GM20000 (cell line): Measurements from ENCODE around the gene ABHD6.

Source experiments
- DNase-seq: peaks from one replicate; pipeline ENCODE4 v3.0.0; 2012; ENCODE audit warnings: low spot score
- CTCF ChIP-seq: IDR thresholded peaks from 2 replicates; pipeline ENCODE4 v1.5.1; 2012; ENCODE audit warnings: mild to moderate bottlenecking, control low read depth; ENCODE audit errors: extremely low read depth, missing control alignments

ABHD6 gene

GRCh38 chr3:58296843-58297242, 59.3 kb downstream of the ABHD6 start:
- TF ChIP-seq CTCF = no peak
- DNase-seq = no peak

- no peak for DNase-seq
- TF ChIP-seq CTCF = no peak
Observed at GRCh38 chr3:58298190-58298589, 60.6 kb downstream of the ABHD6 start.

GRCh38 chr3:58299075-58299474, 61.5 kb downstream of the ABHD6 start:
- no peak for TF ChIP-seq CTCF
- DNase-seq = no peak

- TF ChIP-seq CTCF = peak; percentile 45
- peak; percentile 54 for DNase-seq
Observed at GRCh38 chr3:58299839-58300516, 62.4 kb downstream of the ABHD6 start.

- TF ChIP-seq CTCF = peak; percentile 96
- peak; percentile 95 for DNase-seq
Observed at GRCh38 chr3:58305882-58306711, 68.5 kb downstream of the ABHD6 start, which contains the start of the genes HTD2 and RPP14. TSS of gene HTD2 (plus strand) at chr3:58306520. CDS start at chr3:58317614, 11,094 bp downstream. TSS of gene RPP14 (plus strand) at chr3:58306245. CDS start at chr3:58310330, 4,085 bp downstream.

GRCh38 chr3:58307639-58308215, 70.1 kb downstream of the ABHD6 start:
- peak; percentile 32 for TF ChIP-seq CTCF
- DNase-seq = peak; percentile 50

GRCh38 chr3:58308728-58309127, 71.1 kb downstream of the ABHD6 start:
- DNase-seq = no peak
- TF ChIP-seq CTCF = no peak
